ENCODE data around the gene RHNO1. TPM values are rescaled to one million over a fixed set of nuclear protein-coding genes. Genes with fewer than 3 reads are reported as not detected.
"Not testable (repeated sequence)": the region's sequence is repeated elsewhere in the genome, so short reads cannot be mapped to it uniquely, and the experiment has no call there.

Gene RHNO1
- polyA plus RNA-seq, 3 donors: 40.1 to 46.4 (median 40.6) TPM

GRCh38 chr12:2854669-2855453 is 22.2 kb upstream of the RHNO1 start:
- DNase-seq: no peak

GRCh38 chr12:2855546-2855945 is 21.5 kb upstream of the RHNO1 start:
- no peak for DNase-seq

- no peak for DNase-seq
Observed at GRCh38 chr12:2856051-2856450, 21.0 kb upstream of the RHNO1 start.

DNA sequence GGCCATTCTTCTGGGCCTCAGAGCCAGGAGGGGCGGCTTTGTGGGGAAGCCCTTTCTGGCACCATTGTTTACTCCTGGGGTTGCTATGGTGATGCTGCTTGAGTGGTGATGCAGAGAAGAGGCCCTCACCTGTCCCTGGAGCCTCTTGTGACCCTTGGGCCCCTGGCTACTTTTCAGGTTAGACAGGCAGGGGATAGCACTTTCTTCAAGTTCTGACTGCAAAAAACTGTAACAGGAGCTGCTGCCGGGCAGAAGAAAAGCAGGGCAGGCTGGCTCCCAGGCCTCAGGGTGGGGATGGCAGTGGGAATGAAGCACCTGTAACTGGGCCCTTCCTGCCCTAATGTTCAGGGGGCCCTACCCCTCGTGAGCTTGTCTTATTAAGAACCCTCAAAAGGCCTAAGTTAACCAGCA is 20.0 kb upstream of the RHNO1 start, which contains the start of gene TEX52:
Gene TEX52, minus strand, starts transcription at position 19 of the 411 bp plus-strand sequence. Its CDS starts 13 bp downstream, at position 6.
- DNase-seq: no peak

DNA sequence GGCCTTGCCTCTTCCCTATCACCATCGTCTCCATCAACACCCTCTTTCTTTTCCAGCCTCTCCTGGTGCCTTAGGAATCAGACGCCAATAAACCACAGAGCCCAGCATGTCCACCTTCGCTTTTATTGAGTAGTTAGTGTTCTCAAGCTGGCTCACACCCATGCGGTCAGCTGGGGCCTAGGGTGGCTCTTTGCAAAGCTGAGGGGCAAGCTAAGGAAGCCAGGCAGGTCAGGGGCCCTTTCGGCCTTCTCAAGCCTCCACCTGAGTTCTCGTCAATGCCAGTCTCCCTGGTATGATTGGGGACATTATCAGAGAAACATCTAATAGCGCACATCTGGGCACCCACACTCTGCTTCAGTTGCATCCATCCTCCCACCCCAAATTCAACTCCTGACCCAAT is 19.4 kb upstream of the RHNO1 start:
- no peak for DNase-seq

GRCh38 chr12:2858334-2858733 is 18.7 kb upstream of the RHNO1 start:
- DNase-seq: no peak

GRCh38 chr12:2858944-2859421 is 18.0 kb upstream of the RHNO1 start:
- DNase-seq: no peak

DNA sequence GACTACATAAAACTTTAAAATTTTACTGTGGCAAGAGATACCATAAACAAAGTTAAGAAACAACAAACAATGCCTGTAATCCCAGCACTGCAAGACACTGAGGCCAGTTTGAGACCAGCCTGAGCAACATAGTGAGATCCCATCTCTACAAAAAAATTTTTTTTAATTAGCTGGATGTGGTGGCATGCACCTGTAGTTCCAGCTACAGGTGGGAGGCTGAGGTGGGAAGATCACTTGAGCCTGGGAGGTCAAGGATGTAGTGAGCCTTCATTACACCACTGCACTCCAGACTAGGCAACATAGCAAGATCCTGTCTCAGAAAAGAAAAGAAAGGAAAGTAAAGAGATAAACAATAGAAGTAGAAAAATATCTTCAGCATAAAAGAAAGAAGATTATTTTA is 16.9 kb upstream of the RHNO1 start:
- no peak for DNase-seq

DNA sequence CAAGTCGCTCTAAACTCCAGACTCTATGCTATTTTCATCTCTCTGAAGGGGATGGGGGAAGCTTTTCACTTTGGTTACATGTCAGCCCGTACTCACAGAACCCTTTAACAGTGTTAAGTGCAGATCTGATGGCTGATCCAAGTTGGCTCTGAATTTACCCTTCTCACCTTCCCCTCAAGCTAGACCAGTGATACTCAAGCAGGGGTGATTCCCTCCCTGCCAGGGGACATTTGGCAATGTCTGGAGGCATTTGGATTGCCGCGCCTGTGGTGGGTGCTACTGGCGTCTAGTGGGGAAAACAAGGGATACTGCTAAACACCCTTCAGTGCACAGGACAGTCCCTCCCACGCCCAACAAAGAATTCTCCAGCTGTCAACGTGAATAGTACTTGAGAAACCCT is 14.1 kb upstream of the RHNO1 start:
- no peak for DNase-seq

DNA sequence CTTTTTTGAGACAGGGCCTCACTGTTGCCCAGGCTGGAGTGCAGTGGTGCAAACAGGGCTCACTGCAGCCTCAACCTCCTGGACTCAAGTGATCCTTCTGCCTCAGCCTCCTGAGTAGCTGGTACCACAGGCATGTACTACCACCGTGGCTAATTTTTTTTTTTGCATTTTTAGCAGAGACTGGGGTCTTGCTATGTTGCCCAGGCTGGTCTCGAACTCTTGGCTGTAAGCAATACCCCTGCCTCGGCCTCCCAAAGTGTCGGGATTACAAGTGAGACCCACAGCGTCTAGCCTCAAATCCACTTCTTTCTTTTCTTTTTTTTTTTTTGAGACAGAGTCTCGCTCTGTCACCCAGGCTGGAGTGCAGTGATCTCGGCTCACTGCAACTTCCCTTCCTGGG is 13.6 kb upstream of the RHNO1 start:
- not testable (repeated sequence) for DNase-seq

DNA sequence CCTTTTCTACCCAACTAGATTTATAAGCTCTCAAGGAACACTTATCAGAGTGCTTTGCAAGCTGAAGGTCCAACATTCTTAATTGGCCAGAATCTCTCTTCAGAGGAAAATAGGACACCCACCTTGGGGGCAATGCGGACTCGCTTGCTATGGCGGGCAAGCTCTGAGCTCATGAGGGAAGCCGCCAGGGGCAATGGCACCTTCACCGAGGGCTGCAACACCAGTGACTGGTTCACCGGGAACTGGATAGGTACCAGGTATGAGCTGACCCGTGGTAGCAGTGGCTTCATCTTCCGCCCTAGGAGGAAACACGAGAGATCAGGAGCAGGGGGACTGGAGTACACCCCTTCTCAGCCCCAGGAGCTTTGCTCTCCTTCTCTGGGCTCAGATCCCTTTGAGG is 12.8 kb upstream of the RHNO1 start:
- no peak for DNase-seq

DNA sequence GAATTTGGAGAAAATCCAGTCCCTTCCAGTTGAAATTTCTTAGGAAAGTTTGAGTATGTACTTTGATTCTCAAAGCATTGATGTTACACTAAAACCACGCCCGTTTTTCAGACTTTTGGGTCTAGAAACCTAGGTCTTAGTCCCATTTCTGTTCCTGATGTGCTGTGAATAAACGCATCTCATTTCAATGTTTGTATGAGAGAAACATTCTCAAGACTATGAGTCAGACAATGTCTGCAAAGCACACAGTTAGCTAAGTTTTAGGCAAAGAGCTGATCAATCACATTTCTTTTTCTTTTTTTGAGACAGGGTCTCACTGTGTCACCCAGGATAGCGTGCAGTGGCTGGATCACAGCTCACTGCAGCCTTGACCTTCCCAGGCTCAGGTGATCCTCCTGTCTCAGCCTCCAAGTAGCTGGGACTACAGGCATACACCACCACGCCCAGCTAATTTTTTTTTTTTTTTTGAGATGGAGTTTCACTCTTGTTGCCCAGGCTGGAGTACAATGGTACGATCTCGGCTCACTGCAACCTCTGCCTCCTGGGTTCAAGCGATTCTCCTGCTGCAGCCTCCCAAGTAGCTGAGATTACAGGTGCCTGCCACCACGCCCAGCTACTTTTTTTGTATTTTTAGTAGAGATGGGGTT is 7.9 kb upstream of the RHNO1 start:
- not testable (repeated sequence) for DNase-seq

DNA sequence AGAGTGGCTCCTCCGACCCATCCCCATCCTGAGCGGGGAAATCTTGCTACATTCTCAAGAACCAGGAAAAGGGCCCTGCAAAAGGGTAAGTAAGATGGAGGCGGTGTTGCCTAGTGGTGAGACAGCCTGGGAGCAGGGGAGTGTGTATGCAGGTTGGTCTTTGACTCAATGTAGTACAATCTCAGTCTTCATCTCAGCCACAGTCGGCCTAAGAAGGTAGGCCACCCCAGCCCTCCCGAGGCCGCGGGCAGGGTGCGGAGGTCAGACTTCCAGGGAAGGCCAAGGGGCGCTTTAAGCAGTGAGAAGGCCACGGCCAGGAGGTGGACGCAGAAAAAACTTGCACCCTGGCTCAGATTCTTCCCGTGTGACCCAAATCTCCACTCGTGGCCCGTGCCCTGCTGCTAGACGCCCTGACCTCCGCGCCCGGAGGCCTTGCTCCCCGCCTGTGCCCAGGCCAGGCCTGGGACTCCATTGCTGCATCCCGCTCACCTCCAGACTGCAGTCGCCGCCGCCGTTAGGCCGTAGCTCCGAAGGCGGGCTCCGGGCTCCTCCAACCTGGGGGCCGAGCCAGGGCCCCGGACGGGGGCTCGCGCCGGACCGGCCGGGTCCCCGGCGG is 484 bp upstream of the RHNO1 start:
- DNase-seq: no peak

GRCh38 chr12:2877953-2878732 is 1.1 kb downstream of the RHNO1 start:
- DNase-seq: no peak

DNA sequence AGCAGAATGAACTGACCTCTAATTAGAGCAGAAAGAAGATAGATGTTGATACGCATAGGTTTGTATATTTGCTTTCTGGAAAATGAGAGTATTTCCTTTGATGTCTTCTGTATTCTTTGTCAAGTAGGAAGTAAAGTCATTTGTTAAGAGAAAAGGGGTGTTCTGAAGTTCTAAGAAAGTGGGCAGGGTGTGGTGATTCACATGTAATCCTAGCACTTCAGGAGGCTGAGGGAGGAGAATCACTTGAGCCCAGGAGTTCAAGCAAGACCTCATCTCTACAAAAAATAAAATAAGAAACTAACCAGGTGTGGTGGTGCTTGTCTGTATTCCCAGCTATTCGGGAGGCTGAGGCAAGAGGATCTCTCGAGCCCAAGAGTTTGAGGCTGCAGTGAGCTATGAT is 2.8 kb downstream of the RHNO1 start:
- no peak for DNase-seq

DNA sequence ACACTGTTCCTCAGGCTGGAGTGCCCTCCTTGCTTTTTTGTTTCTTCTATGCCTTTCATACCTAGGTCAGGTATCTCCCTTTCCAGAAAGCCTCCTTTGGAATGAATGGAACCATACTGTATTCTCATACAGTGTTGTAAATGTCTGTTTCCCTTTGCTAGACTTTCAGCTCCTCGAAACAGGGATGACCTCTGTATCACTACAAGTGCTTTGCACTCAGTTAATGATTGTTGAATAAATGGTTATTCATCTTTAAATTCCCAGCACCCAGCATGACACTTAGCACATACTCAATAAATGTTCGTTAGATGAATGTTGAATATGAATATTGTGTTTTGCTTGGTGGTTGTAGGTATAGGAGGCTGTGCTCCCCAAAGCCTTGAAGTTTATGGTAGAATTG is 7.8 kb downstream of the RHNO1 start:
- no peak for DNase-seq

- DNase-seq: peak; percentile 28
Observed at GRCh38 chr12:2886768-2887450, 9.9 kb downstream of the RHNO1 start.

DNA sequence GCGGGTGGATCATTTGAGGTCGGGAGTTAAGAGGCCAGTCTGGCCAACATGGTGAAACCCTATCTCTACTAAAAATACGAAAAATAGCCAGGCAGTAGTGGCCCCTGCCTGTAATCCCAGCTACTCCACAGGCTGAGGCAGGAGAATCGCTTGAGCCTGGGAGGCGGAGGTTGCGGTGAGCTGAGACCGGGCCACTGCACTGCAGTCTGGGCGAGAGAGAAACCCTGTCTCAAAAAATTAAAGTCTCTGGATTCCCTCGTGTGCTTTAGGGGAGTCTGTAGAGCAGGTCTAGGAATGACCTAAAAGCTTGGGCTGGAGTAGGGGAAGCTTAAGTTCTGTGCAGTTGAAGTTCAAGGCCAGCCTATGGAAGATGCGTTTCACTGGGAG is 13.0 kb downstream of the RHNO1 start:
- DNase-seq: no peak

DNA sequence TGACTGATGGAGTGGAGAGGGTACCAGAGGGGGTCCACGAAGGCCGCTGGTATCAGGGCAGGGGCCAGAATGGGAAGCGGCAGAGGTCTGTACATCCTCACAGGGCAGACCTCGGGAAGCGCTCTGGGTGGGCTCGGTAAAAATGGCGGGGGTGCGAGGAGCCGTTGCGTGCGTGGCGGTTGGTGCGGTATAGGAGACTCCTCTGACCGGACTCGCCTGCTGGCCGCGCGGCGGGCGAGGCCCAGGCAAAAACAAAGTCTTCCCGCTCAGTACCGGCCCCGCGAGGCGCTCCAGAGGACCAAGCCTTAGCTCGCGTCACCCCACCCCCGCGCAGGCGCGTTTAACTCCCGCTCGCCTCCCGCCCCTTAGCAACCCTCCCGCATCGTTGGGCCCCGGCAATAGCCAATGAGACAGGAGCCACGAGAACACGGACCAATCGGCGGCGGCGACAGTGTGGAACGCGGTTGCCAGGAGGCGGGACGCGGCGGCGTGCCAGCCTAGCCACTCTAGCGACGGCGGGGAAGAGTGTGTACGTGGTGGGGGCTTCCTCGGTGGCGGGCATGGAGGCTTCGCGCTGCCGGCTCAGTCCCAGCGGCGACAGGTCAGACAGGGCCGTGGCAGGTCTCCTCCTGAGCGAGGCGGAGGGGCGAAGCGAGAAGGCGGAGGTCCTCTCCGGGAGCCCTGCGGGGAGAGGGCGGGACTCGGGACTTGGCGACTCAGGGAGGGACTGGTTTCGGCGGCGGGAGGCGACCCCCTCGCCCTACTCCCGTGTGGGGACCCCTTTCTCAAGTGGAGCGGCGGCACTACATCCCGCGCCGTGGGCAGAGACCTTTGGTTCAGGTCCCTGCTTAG is 13.6 kb downstream of the RHNO1 start, which contains the start of gene TULP3:
Gene TULP3, plus strand, starts transcription at position 504 of the 852 bp plus-strand sequence. Its CDS starts 57 bp downstream, at position 561.
- peak; percentile 98 for DNase-seq

Measured in renal pelvis (tissue), 4 donors.